OCI-LY7 (cell line): ENCODE data around the gene FOXL3.

Experiments
- EZH2phosphoT487 ChIP-seq: fragments of 200-600 bp; sonication (generic); IDR thresholded peaks from 2 replicates; pipeline ENCODE4 v1.6.1; 2018; ENCODE audit warnings: low read depth, borderline replicate concordance, mild to moderate bottlenecking, mixed run types, antibody characterized with exemption, low read length, moderate library complexity, mixed read lengths
- TF ChIP-seq, protein P1 (sequence below): fragments of 200-600 bp; sonication (generic); conservative IDR thresholded peaks from 2 replicates; pipeline ENCODE4 v1.5.1; 2014; ENCODE audit warnings: mild to moderate bottlenecking, antibody characterized with exemption, low read length, moderate library complexity, mixed read lengths

DNA sequence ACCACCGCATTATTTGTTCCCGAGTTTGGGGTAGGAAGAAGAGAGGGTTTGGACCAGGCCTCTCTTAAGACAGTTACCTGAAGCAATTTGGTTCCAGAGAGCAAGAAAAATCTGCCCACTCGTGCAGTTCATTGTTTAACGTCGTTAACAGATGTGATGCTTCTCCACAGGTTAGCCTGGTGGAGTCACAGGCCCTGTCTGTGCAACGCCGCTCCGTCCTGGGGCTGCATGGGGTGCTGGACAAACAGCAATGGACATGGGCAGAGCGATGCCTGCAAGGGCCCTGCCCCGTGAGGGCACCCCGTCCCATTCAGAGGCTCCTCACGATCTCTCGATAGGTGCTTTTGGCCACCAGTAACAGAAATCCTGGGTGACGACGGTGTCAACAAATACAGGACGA is 9.7 kb downstream of the FOXL3 start:
- TF ChIP-seq, protein P1, sequence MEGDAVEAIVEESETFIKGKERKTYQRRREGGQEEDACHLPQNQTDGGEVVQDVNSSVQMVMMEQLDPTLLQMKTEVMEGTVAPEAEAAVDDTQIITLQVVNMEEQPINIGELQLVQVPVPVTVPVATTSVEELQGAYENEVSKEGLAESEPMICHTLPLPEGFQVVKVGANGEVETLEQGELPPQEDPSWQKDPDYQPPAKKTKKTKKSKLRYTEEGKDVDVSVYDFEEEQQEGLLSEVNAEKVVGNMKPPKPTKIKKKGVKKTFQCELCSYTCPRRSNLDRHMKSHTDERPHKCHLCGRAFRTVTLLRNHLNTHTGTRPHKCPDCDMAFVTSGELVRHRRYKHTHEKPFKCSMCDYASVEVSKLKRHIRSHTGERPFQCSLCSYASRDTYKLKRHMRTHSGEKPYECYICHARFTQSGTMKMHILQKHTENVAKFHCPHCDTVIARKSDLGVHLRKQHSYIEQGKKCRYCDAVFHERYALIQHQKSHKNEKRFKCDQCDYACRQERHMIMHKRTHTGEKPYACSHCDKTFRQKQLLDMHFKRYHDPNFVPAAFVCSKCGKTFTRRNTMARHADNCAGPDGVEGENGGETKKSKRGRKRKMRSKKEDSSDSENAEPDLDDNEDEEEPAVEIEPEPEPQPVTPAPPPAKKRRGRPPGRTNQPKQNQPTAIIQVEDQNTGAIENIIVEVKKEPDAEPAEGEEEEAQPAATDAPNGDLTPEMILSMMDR: no peak
- TF ChIP-seq EZH2phosphoT487: no peak
